ENCODE data around the gene DIAPH3.

DIAPH3 gene

GRCh38 chr13:60137911-60138560 lies 25.7 kb downstream of the DIAPH3 start:
- Histone ChIP-seq H3K27me3 (no peaks in the 10 kb centered on the region), H3K27ac (no peak overlapping the region), H3K9me3 (no peaks in the 10 kb centered on the region), H4K20me1 (no peaks in the 10 kb centered on the region), H3K36me3 (peaks cover 8% of the 10 kb centered on the region; the same call in 1 of the 2 replicates), H3K4me2 (no peak overlapping the region), H3K4me3 (no peak overlapping the region), H3K4me1 (peaks cover 13% of the 10 kb centered on the region), H3K9ac (no peak overlapping the region)
- no peak for TF ChIP-seq Cebpa-rat (IDR thresholded peaks at IDR 0.05)

DNA sequence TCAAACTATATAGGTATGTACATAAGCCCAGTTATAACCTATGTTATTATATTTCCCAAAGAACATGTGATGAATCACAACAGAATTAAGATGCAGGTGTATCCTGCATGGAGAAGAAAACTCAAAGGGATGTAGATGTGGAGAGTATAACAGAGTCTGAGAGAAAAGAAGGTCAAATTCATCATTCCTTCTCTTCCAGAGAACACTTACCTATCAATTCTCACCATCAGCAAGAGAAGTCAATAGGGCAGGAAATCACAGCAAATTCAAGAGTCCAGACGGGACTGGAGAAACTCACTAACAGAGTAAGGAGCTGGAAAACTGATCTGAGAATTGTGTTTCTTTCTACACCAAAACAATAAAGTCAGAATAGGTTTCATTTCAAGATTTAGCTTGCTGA lies 28.4 kb downstream of the DIAPH3 start:
- Histone ChIP-seq H3K4me2 (peak overlapping the region; percentile 29; the same call in 1 of the 2 replicates), H4K20me1 (no peaks in the 10 kb centered on the region), H3K27me3 (no peaks in the 10 kb centered on the region), H3K4me1 (peaks cover 13% of the 10 kb centered on the region), H3K27ac (no peak overlapping the region), H3K9me3 (no peaks in the 10 kb centered on the region), H3K9ac (no peak overlapping the region), H3K4me3 (no peak overlapping the region), H3K36me3 (peaks cover 20% of the 10 kb centered on the region)
- TF ChIP-seq Cebpa-rat (IDR thresholded peaks at IDR 0.05), result no peak

DNA sequence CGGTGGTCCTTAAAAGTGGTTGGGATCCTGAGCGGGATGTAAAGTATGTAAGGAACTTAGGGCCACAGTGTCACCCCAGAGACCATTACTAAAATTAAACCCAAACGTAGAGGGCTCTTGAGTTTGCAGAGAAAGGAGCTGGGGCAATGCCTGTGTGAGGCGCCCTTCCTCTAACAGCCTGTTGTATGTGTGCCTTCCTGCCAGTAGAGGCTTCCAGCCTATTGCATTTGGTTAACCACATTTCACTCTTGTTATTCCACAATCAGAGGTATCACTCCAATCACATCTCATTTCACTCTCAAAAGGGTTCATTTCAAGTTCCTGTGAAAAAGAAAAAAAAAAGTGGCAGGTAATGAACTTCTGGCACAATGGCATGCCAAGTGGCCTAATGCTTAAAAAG lies 29.4 kb downstream of the DIAPH3 start:
- Histone ChIP-seq H3K27ac (no peak overlapping the region), H3K4me3 (no peak overlapping the region), H3K4me1 (peaks cover 13% of the 10 kb centered on the region)

DNA sequence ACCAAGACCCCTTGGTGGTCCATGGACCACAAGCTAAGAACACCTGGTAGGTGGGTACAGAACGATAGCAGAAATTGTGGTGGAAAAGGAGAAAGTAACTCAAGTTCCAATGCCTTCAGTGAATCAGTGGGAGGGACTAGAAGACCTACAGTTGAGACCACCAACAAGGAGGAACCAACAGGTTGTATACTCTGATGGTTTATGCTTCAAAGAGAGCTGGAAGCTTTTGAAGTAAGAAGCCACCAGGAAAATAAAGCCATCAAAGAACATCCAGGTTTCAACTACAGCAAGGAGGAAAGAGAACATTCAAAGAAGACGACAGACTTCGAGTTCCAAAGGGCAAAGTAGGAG lies 42.4 kb downstream of the DIAPH3 start:
- Histone ChIP-seq H4K20me1 (no peaks in the 10 kb centered on the region), H3K9ac (no peak overlapping the region), H3K27ac (no peak overlapping the region), H3K36me3 (peaks cover 8% of the 10 kb centered on the region; the same call in 1 of the 2 replicates), H3K9me3 (peaks cover 1% of the 10 kb centered on the region; the same call in 1 of the 2 replicates), H3K4me2 (no peak overlapping the region), H3K27me3 (no peaks in the 10 kb centered on the region), H3K4me3 (no peak overlapping the region), H3K4me1 (no peaks in the 10 kb centered on the region)
- no peak for TF ChIP-seq Cebpa-rat (IDR thresholded peaks at IDR 0.05)

More for the DNA sequence above, 29.4 kb downstream of the DIAPH3 start:
- H3K9ac ChIP-seq, result no peak overlapping the region
- H3K27me3 ChIP-seq, result no peaks in the 10 kb centered on the region
- peak overlapping the region; percentile 19; the same call in 1 of the 2 replicates for H3K4me2 ChIP-seq
- no peak for TF ChIP-seq Cebpa-rat (IDR thresholded peaks at IDR 0.05)
- H3K36me3 ChIP-seq, result peaks cover 25% of the 10 kb centered on the region
- no peaks in the 10 kb centered on the region for H4K20me1 ChIP-seq
- H3K9me3 ChIP-seq, result no peaks in the 10 kb centered on the region

GRCh38 chr13:60120617-60121336 lies 43.0 kb downstream of the DIAPH3 start:
- peaks cover 8% of the 10 kb centered on the region; the same call in 1 of the 2 replicates for H3K36me3 ChIP-seq
- H3K4me3 ChIP-seq, result no peak overlapping the region
- no peaks in the 10 kb centered on the region for H3K4me1 ChIP-seq
- H3K9ac ChIP-seq, result no peak overlapping the region
- no peak for TF ChIP-seq Cebpa-rat (IDR thresholded peaks at IDR 0.05)
- no peaks in the 10 kb centered on the region for H3K9me3 ChIP-seq
- H4K20me1 ChIP-seq, result no peaks in the 10 kb centered on the region
- H3K27me3 ChIP-seq, result no peaks in the 10 kb centered on the region
- H3K4me2 ChIP-seq, result no peak overlapping the region
- H3K27ac ChIP-seq, result no peak overlapping the region

- Histone ChIP-seq H3K9ac (no peak overlapping the region), H3K27ac (no peak overlapping the region), H3K27me3 (no peaks in the 10 kb centered on the region), H3K9me3 (peaks cover 12% of the 10 kb centered on the region; the same call in 1 of the 2 replicates), H3K4me1 (no peaks in the 10 kb centered on the region), H3K36me3 (peaks cover 14% of the 10 kb centered on the region; the same call in 1 of the 2 replicates), H4K20me1 (no peaks in the 10 kb centered on the region), H3K4me2 (no peak overlapping the region), H3K4me3 (no peak overlapping the region)
- TF ChIP-seq Cebpa-rat (IDR thresholded peaks at IDR 0.05), result no peak
Measured at GRCh38 chr13:60118696-60119400, 44.9 kb downstream of the DIAPH3 start.

GRCh38 chr13:60114499-60115028 lies 49.2 kb downstream of the DIAPH3 start:
- no peaks in the 10 kb centered on the region for H4K20me1 ChIP-seq
- no peak overlapping the region for H3K27ac ChIP-seq
- no peak overlapping the region for H3K4me2 ChIP-seq
- TF ChIP-seq Cebpa-rat (IDR thresholded peaks at IDR 0.05), result no peak
- H3K9ac ChIP-seq, result no peak overlapping the region
- peaks cover 17% of the 10 kb centered on the region; the same call in 1 of the 2 replicates for H3K9me3 ChIP-seq
- H3K36me3 ChIP-seq, result peaks cover 40% of the 10 kb centered on the region
- H3K27me3 ChIP-seq, result no peaks in the 10 kb centered on the region
- H3K4me1 ChIP-seq, result no peaks in the 10 kb centered on the region
- no peak overlapping the region for H3K4me3 ChIP-seq

DNA sequence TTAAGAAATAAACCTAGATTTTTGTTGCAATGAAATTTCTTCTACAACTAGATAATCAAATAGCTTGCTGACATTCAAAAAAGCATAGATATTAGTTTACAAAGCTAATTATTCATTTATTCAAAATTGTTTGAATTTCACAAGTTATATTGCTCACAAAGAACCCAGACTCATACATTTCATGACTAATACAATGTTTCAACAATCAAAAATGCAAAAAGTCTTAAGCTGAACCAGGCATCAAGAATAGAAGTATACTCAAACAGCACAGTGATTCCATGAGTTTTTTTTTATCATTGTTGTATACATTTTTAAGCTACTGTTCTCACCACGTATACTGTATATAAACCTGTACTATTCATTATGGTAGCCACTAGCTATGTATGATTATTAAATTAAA lies 51.0 kb downstream of the DIAPH3 start:
- Histone ChIP-seq H4K20me1 (no peaks in the 10 kb centered on the region), H3K9ac (no peak overlapping the region), H3K36me3 (peaks cover 51% of the 10 kb centered on the region), H3K4me1 (no peaks in the 10 kb centered on the region), H3K4me2 (no peak overlapping the region), H3K27ac (no peak overlapping the region), H3K27me3 (no peaks in the 10 kb centered on the region), H3K4me3 (no peak overlapping the region), H3K9me3 (peaks cover 17% of the 10 kb centered on the region; the same call in 1 of the 2 replicates)
- no peak for TF ChIP-seq Cebpa-rat (IDR thresholded peaks at IDR 0.05)

DNA sequence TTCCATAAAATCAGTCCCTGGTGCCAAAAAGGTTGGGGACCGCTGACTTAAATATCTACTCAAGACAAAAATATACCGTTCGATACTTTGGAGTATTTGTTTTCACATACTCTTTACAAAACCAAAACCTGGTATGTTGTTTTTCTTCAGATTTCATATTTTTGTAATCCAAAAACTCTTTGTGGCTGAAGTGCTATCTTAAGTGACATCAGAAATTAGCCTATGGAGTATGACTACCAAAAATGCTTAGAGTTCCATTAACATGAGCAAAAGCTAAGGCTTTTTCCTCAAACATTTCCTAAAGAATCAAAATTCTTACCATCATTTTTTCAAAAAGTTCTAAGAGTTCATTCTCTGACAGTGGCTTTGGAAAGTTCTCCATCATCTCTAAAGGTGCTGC lies 52.0 kb downstream of the DIAPH3 start:
- H3K4me3 ChIP-seq, result no peak overlapping the region
- H3K27me3 ChIP-seq, result no peaks in the 10 kb centered on the region
- H3K4me1 ChIP-seq, result no peaks in the 10 kb centered on the region
- H4K20me1 ChIP-seq, result no peaks in the 10 kb centered on the region
- no peak for TF ChIP-seq Cebpa-rat (IDR thresholded peaks at IDR 0.05)
- H3K36me3 ChIP-seq, result peaks cover 51% of the 10 kb centered on the region
- H3K27ac ChIP-seq, result no peak overlapping the region
- no peak overlapping the region for H3K9ac ChIP-seq
- H3K4me2 ChIP-seq, result no peak overlapping the region
- peaks cover 17% of the 10 kb centered on the region; the same call in 1 of the 2 replicates for H3K9me3 ChIP-seq
